ENCODE measurements around the gene C16orf74.

C16orf74 gene

DNA sequence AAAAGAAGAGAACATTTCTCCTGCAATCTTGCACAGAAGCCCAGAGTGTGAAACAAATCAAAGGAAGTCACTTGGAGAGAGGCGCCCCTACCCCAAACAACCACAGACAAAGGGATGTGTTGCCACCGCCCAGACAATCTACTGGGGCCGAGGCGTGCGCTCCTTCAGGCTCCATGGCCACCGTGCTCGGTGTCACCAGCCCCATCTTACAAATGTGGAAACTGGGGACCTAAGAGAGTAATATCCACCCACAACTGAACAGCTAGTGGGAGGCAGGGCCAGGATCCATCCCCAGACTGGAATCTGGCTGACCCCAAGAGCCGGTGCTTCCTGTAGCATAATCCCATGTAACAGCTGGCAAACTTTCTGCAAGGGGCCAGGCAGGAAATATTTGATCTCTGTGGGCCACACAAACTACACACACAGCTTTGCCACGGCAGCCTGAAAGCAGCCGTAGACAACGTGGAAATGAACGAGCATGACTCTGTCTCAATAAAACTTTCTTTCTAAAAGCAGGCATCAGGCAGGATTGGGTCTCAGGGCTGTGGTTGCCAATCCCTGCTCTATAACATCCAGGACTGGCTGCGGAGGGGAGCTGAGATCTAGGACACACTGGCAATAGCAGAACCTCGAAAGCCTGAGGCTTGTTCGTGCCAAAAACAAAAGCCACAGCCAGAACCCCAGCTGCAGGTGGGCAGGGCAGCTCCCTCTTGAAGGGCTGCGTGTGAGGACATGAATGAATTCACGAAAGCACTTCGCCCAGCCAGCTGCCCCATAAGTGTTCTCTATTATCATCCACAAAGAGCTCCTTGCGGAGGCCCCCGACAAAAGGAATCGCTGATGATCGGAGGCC, 35.5 kb downstream of the C16orf74 start:
- peaks cover 0 to 4% of the 10 kb centered on the region in 2 donors for H3K36me3 ChIP-seq (ENCODE audit: control insufficient read depth in 1 of 2, insufficient read depth in 2 of 2, low read length in 2 of 2)
- no peak overlapping the region for H3K4me3 ChIP-seq (ENCODE audit: low read depth in 1 of 2, low read length in 2 of 2)
- peaks cover 0 to 8% of the 10 kb centered on the region in 2 donors for H3K9me3 ChIP-seq (ENCODE audit: control insufficient read depth in 1 of 2, low read length in 2 of 2)
- peaks cover 0 to 13% of the 10 kb centered on the region in 2 donors for H3K4me1 ChIP-seq (ENCODE audit: control insufficient read depth in 1 of 2, insufficient read depth in 2 of 2, low read length in 2 of 2)
- H3K27ac ChIP-seq (ENCODE audit: low read length) = no peak overlapping the region
- H3K27me3 ChIP-seq (ENCODE audit: low read depth, low read length) = no peaks in the 10 kb centered on the region

DNA sequence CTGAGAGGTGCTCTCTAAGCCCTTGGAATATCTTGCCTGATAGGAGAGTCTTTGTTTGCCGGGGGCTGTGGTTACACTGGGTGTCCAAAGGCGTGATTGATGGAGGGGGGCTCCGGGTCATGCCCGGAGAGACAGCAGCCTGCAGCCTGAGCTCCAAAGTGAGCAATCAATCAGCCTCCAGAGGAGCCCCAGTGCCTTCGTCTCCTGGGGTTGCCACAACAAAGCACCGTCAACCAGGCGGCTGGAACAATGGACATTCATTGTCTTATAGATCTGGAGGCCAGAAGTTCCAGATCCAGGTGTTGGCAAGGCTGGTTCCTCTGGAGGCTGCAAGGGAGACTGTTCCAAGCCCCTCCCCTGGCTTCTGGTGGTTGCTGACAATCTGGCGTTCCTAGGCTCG, 38.1 kb downstream of the C16orf74 start:
- Histone ChIP-seq H3K4me3 (ENCODE audit: low read depth in 1 of 2, low read length in 2 of 2) (no peak overlapping the region), H3K9me3 (ENCODE audit: control insufficient read depth in 1 of 2, low read length in 2 of 2) (peaks cover 0 to 8% of the 10 kb centered on the region in 2 donors), H3K27ac (ENCODE audit: low read length) (no peak overlapping the region), H3K27me3 (ENCODE audit: low read depth, low read length) (no peaks in the 10 kb centered on the region), H3K36me3 (ENCODE audit: control insufficient read depth in 1 of 2, insufficient read depth in 2 of 2, low read length in 2 of 2) (peaks cover 0 to 4% of the 10 kb centered on the region in 2 donors), H3K4me1 (ENCODE audit: control insufficient read depth in 1 of 2, insufficient read depth in 2 of 2, low read length in 2 of 2) (peaks cover 0 to 13% of the 10 kb centered on the region in 2 donors)

DNA sequence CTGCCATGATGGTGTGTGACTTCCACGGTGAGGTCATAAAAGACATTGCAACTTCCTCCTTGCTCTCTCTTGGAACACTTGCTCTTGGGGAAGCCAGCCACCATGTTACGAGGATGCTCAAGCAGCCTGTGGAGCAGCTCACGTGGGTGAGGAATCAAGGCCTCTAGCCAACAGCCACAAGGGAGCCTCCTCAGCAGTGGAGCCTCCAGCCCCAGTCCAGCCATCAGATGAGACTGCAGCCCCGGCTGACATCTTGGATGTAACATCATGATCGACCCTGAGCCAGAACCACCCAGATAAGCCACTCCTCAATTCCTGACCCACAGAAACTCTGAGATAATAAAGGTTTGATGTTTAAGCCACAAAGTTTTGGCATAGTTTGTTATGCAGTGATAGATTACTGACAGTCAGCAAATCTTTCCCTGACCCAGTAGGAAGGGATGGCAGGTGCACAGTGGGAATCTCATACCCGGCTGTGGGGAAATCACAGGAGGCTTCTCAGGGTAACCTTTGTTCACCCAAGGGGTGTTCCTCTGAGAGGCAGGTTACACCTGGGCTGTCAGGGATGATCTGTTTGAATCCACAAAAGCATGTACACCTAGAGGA, 38.8 kb downstream of the C16orf74 start:
- Histone ChIP-seq H3K27me3 (ENCODE audit: low read depth, low read length) (no peaks in the 10 kb centered on the region), H3K27ac (ENCODE audit: low read length) (no peak overlapping the region), H3K9me3 (ENCODE audit: control insufficient read depth in 1 of 2, low read length in 2 of 2) (peaks cover 0 to 8% of the 10 kb centered on the region in 2 donors), H3K4me3 (ENCODE audit: low read depth in 1 of 2, low read length in 2 of 2) (no peak overlapping the region), H3K4me1 (ENCODE audit: control insufficient read depth in 1 of 2, insufficient read depth in 2 of 2, low read length in 2 of 2) (peaks cover 0 to 13% of the 10 kb centered on the region in 2 donors), H3K36me3 (ENCODE audit: control insufficient read depth in 1 of 2, insufficient read depth in 2 of 2, low read length in 2 of 2) (peaks cover 0 to 4% of the 10 kb centered on the region in 2 donors)

DNA sequence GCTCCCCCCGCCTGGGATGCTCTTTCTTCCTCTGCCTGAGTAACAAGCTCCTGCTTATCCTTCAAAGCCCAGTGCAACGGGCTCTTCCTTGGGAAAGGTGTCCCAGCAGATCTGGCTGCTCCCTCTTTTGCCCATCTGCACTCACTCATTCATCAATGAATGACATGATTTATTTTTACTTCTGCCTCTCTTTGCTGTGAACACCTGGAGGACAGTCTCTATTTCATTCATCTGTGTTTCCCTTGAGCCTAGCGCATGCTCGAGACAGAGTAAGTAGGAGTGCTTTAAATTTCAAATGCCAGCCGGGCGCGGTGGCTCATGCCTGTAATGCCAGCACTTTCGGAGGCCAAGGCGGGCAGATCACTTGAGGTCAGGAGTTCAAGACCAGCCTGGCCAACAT, 40.2 kb downstream of the C16orf74 start:
- H3K36me3 ChIP-seq (ENCODE audit: control insufficient read depth in 1 of 2, insufficient read depth in 2 of 2, low read length in 2 of 2) = peaks cover 0 to 4% of the 10 kb centered on the region in 2 donors
- H3K27me3 ChIP-seq (ENCODE audit: low read depth, low read length) = no peaks in the 10 kb centered on the region
- H3K4me1 ChIP-seq (ENCODE audit: control insufficient read depth in 1 of 2, insufficient read depth in 2 of 2, low read length in 2 of 2) = peaks cover 0 to 2% of the 10 kb centered on the region in 2 donors
- H3K4me3 ChIP-seq (ENCODE audit: low read depth in 1 of 2, low read length in 2 of 2) = no peak overlapping the region
- H3K27ac ChIP-seq (ENCODE audit: low read length) = no peak overlapping the region
- peaks cover 0 to 8% of the 10 kb centered on the region in 2 donors for H3K9me3 ChIP-seq (ENCODE audit: control insufficient read depth in 1 of 2, low read length in 2 of 2)

GRCh38 chr16:85709766-85710585, 40.9 kb downstream of the C16orf74 start:
- Histone ChIP-seq H3K36me3 (ENCODE audit: control insufficient read depth in 1 of 2, insufficient read depth in 2 of 2, low read length in 2 of 2) (peaks cover 0 to 4% of the 10 kb centered on the region in 2 donors), H3K4me1 (ENCODE audit: control insufficient read depth in 1 of 2, insufficient read depth in 2 of 2, low read length in 2 of 2) (no peaks in the 10 kb centered on the region), H3K9me3 (ENCODE audit: control insufficient read depth in 1 of 2, low read length in 2 of 2) (peaks cover 0 to 8% of the 10 kb centered on the region in 2 donors), H3K4me3 (ENCODE audit: low read depth in 1 of 2, low read length in 2 of 2) (no peak overlapping the region), H3K27ac (ENCODE audit: low read length) (no peak overlapping the region), H3K27me3 (ENCODE audit: low read depth, low read length) (no peaks in the 10 kb centered on the region)

GRCh38 chr16:85708338-85708737, 42.6 kb downstream of the C16orf74 start:
- H3K4me3 ChIP-seq (ENCODE audit: low read depth in 1 of 2, low read length in 2 of 2) = no peak overlapping the region
- no peaks in the 10 kb centered on the region for H3K27me3 ChIP-seq (ENCODE audit: low read depth, low read length)
- no peaks in the 10 kb centered on the region for H3K4me1 ChIP-seq (ENCODE audit: control insufficient read depth in 1 of 2, insufficient read depth in 2 of 2, low read length in 2 of 2)
- peaks cover 0 to 8% of the 10 kb centered on the region in 2 donors for H3K9me3 ChIP-seq (ENCODE audit: control insufficient read depth in 1 of 2, low read length in 2 of 2)
- peaks cover 0 to 4% of the 10 kb centered on the region in 2 donors for H3K36me3 ChIP-seq (ENCODE audit: control insufficient read depth in 1 of 2, insufficient read depth in 2 of 2, low read length in 2 of 2)
- no peak overlapping the region for H3K27ac ChIP-seq (ENCODE audit: low read length)

GRCh38 chr16:85707528-85708095, 43.3 kb downstream of the C16orf74 start:
- Histone ChIP-seq H3K27me3 (ENCODE audit: low read depth, low read length) (no peaks in the 10 kb centered on the region), H3K27ac (ENCODE audit: low read length) (no peak overlapping the region), H3K4me3 (ENCODE audit: low read depth in 1 of 2, low read length in 2 of 2) (no peak overlapping the region), H3K9me3 (ENCODE audit: control insufficient read depth in 1 of 2, low read length in 2 of 2) (peaks cover 0 to 8% of the 10 kb centered on the region in 2 donors), H3K4me1 (ENCODE audit: control insufficient read depth in 1 of 2, insufficient read depth in 2 of 2, low read length in 2 of 2) (no peaks in the 10 kb centered on the region), H3K36me3 (ENCODE audit: control insufficient read depth in 1 of 2, insufficient read depth in 2 of 2, low read length in 2 of 2) (peaks cover 0 to 4% of the 10 kb centered on the region in 2 donors)

- H3K36me3 ChIP-seq (ENCODE audit: control insufficient read depth in 1 of 2, insufficient read depth in 2 of 2, low read length in 2 of 2) = no peaks in the 10 kb centered on the region
- no peak overlapping the region for H3K27ac ChIP-seq (ENCODE audit: low read length)
- H3K9me3 ChIP-seq (ENCODE audit: control insufficient read depth in 1 of 2, low read length in 2 of 2) = no peaks in the 10 kb centered on the region
- no peaks in the 10 kb centered on the region for H3K27me3 ChIP-seq (ENCODE audit: low read depth, low read length)
- no peak overlapping the region for H3K4me3 ChIP-seq (ENCODE audit: low read depth in 1 of 2, low read length in 2 of 2)
- no peaks in the 10 kb centered on the region for H3K4me1 ChIP-seq (ENCODE audit: control insufficient read depth in 1 of 2, insufficient read depth in 2 of 2, low read length in 2 of 2)
Observed at GRCh38 chr16:85706449-85707034, 44.4 kb downstream of the C16orf74 start.

GRCh38 chr16:85704900-85705846, 45.7 kb downstream of the C16orf74 start:
- no peaks in the 10 kb centered on the region for H3K9me3 ChIP-seq (ENCODE audit: control insufficient read depth in 1 of 2, low read length in 2 of 2)
- no peak overlapping the region for H3K27ac ChIP-seq (ENCODE audit: low read length)
- no peaks in the 10 kb centered on the region for H3K27me3 ChIP-seq (ENCODE audit: low read depth, low read length)
- H3K4me1 ChIP-seq (ENCODE audit: control insufficient read depth in 1 of 2, insufficient read depth in 2 of 2, low read length in 2 of 2) = no peaks in the 10 kb centered on the region
- no peaks in the 10 kb centered on the region for H3K36me3 ChIP-seq (ENCODE audit: control insufficient read depth in 1 of 2, insufficient read depth in 2 of 2, low read length in 2 of 2)
- no peak overlapping the region for H3K4me3 ChIP-seq (ENCODE audit: low read depth in 1 of 2, low read length in 2 of 2)

- Histone ChIP-seq H3K36me3 (ENCODE audit: control insufficient read depth in 1 of 2, insufficient read depth in 2 of 2, low read length in 2 of 2) (no peaks in the 10 kb centered on the region), H3K27me3 (ENCODE audit: low read depth, low read length) (no peaks in the 10 kb centered on the region), H3K4me1 (ENCODE audit: control insufficient read depth in 1 of 2, insufficient read depth in 2 of 2, low read length in 2 of 2) (no peaks in the 10 kb centered on the region), H3K4me3 (ENCODE audit: low read depth in 1 of 2, low read length in 2 of 2) (no peak overlapping the region), H3K27ac (ENCODE audit: low read length) (no peak overlapping the region), H3K9me3 (ENCODE audit: control insufficient read depth in 1 of 2, low read length in 2 of 2) (no peaks in the 10 kb centered on the region)
Observed at GRCh38 chr16:85704011-85704410, 46.9 kb downstream of the C16orf74 start.
